ENCODE results near the gene FLRT1. TPM values are rescaled to one million over a fixed set of nuclear protein-coding genes. Genes with fewer than 3 reads are reported as not detected.

The FLRT1 gene, protein sequence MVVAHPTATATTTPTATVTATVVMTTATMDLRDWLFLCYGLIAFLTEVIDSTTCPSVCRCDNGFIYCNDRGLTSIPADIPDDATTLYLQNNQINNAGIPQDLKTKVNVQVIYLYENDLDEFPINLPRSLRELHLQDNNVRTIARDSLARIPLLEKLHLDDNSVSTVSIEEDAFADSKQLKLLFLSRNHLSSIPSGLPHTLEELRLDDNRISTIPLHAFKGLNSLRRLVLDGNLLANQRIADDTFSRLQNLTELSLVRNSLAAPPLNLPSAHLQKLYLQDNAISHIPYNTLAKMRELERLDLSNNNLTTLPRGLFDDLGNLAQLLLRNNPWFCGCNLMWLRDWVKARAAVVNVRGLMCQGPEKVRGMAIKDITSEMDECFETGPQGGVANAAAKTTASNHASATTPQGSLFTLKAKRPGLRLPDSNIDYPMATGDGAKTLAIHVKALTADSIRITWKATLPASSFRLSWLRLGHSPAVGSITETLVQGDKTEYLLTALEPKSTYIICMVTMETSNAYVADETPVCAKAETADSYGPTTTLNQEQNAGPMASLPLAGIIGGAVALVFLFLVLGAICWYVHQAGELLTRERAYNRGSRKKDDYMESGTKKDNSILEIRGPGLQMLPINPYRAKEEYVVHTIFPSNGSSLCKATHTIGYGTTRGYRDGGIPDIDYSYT
- total RNA-seq: under 0.01 and 0.04 TPM in 2 replicates

DNA sequence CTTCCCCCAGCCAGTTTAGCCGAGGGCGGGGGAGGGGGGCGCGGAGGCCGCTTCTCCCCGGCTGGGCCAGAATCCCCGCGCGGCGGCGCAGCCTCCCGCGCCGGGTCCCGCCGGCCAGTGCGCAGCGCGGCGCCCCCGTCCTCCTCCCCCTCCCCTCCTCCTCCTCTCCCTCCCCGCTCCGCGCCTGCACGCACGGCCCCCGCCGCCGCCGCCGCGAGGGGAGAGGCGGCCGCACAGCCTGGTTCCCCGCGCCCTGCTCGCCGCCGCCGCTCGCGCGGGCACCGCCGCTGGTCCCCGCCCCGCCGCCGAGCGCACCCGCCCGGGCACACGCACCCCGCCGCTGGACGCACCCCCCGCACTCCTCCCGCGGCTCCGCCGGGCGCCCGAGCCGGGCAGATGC is at the start of gene FLRT1:
TSS of gene FLRT1 (plus strand) at position 356 of the 400 bp plus-strand sequence. CDS start 80,337 bp downstream, outside the sequence.

DNA sequence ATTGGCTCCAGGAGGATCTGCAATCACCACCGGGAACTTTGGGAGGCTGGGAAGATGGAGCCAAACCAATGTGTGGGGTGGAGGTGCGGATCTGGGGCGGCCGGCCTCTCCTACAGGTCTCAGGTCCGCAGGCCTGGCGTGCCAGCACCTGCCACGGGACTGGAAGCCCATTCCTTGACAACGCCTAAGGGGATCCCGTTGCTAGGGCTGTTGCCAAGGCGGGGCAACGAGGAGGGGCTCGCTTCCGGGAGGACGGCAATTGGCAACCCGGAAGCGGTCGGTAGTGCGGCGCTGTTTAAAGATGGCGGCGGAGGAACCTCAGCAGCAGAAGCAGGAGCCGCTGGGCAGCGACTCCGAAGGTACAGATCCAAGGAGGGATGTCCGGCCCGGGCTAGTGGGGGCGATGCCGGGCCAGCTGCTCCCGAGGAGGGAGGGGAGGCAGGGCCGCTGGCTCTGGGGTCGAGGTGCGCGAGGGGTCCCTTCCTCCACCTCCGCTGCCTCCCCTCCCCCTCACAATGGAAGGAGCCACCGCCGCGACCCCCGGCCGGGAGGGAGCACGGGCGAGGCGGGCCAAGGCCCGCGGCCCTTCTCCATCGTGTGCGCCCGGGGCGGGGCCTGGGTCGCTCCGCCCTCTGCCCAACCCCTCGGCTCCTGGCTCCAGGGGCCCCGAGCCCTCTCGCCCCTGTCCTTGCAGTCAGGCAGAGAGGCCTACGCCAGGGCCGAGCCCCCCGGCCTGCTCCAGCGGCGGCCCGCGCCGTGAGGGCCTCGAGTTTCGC is 49.4 kb upstream of the FLRT1 start, which contains the start of gene OTUB1:
TSS of gene OTUB1 (plus strand) at position 283 of the 776 bp plus-strand sequence. CDS start at position 302, 19 bp downstream.

Other genes with a start within 250 kb of the FLRT1 start
- 18.1 and 19.2 TPM in 2 replicates for gene SPINDOC, start 222.5 kb upstream of the FLRT1 start, total RNA-seq
- 31.7 and 33.3 TPM in 2 replicates for gene MARK2, start 196.8 kb upstream of the FLRT1 start, total RNA-seq
- gene RCOR2, start 118.8 kb upstream of the FLRT1 start, total RNA-seq: 0.23 and 0.34 TPM in 2 replicates
- gene NAA40, start 96.9 kb upstream of the FLRT1 start, total RNA-seq: 6.9 and 7.3 TPM in 2 replicates
- gene COX8A, start 61.3 kb upstream of the FLRT1 start, total RNA-seq: 536 and 589 TPM in 2 replicates
- 121 and 139 TPM in 2 replicates for gene OTUB1, start 49.5 kb upstream of the FLRT1 start, total RNA-seq
- 9.5 and 33.2 TPM in 2 replicates for gene MACROD1, start 130.2 kb downstream of the FLRT1 start, total RNA-seq
- gene STIP1, start 150.2 kb downstream of the FLRT1 start, total RNA-seq: 109 and 224 TPM in 2 replicates
- gene FERMT3, start 170.8 kb downstream of the FLRT1 start, total RNA-seq: 0.08 and 0.91 TPM in 2 replicates
- gene TRPT1, start 190.3 kb downstream of the FLRT1 start, total RNA-seq: 74.0 and 77.4 TPM in 2 replicates
- gene NUDT22, start 190.3 kb downstream of the FLRT1 start, total RNA-seq: 63.2 and 87.3 TPM in 2 replicates
- gene DNAJC4, start 194.6 kb downstream of the FLRT1 start, total RNA-seq: 3.6 and 11.8 TPM in 2 replicates
- 18.5 and 24.9 TPM in 2 replicates for gene VEGFB, start 198.7 kb downstream of the FLRT1 start, total RNA-seq
- 76.7 and 91.4 TPM in 2 replicates for gene FKBP2, start 205.2 kb downstream of the FLRT1 start, total RNA-seq
- gene PPP1R14B, start 211.0 kb downstream of the FLRT1 start, total RNA-seq: 466 and 691 TPM in 2 replicates
- gene PLCB3, start 215.6 kb downstream of the FLRT1 start, total RNA-seq: 55.4 and 71.7 TPM in 2 replicates
- gene BAD, start 248.7 kb downstream of the FLRT1 start, total RNA-seq: 110 and 128 TPM in 2 replicates
- gene GPR137, start 249.9 kb downstream of the FLRT1 start, total RNA-seq: 9.7 and 14.3 TPM in 2 replicates

All from hair follicular keratinocyte (primary cell).